Astrocyte of the cerebellum (primary cell): ENCODE data around the gene PDE4D.

Experiments
- DNase-seq: peaks from one replicate; pipeline ENCODE4 v3.0.0-alpha.2; 2011; ENCODE audit warnings: low read depth
- H3K4me3 ChIP-seq: 2 replicates; pipeline ENCODE4 v1.5.1; 2011; ENCODE audit warnings: mild to moderate bottlenecking, low read depth, low read length, moderate library complexity
- CTCF ChIP-seq: IDR thresholded peaks from 2 replicates; pipeline ENCODE4 v1.5.1; 2012; ENCODE audit warnings: low read length, low read depth, moderate library complexity, mild to moderate bottlenecking; ENCODE audit errors: missing control alignments
- in situ Hi-C: cut with HindIII; loops from 2 replicates; pipeline ENCODE4 v1.10.0; 2017; ENCODE audit warnings: low sequenced_read_pairs

The PDE4D gene

GRCh38 chr5:59368951-59369350 is 524.6 kb downstream of the PDE4D start:
- TF ChIP-seq CTCF = no peak
- no peak for DNase-seq
- H3K4me3 ChIP-seq = no peak overlapping the region
- in situ Hi-C loops = no loop called here

- no peak overlapping the region for H3K4me3 ChIP-seq
- TF ChIP-seq CTCF = peak; percentile 87
- in situ Hi-C loops = no loop called here
- peak; percentile 46 for DNase-seq
Observed at GRCh38 chr5:59367791-59368394, 525.6 kb downstream of the PDE4D start.

- TF ChIP-seq CTCF = no peak
- no peak for DNase-seq
- no peak overlapping the region for H3K4me3 ChIP-seq
- in situ Hi-C loops = no loop called here
Observed at GRCh38 chr5:59366784-59367183, 526.7 kb downstream of the PDE4D start.

- no peak for DNase-seq
- in situ Hi-C loops = no loop called here
- no peak for TF ChIP-seq CTCF
- no peak overlapping the region for H3K4me3 ChIP-seq
Observed at GRCh38 chr5:59362438-59362837, 531.1 kb downstream of the PDE4D start.

- DNase-seq = no peak
- in situ Hi-C loops = no loop called here
- no peak for TF ChIP-seq CTCF
- H3K4me3 ChIP-seq = no peak overlapping the region
Observed at GRCh38 chr5:59361454-59361853, 532.1 kb downstream of the PDE4D start.

GRCh38 chr5:59360130-59360555 is 533.4 kb downstream of the PDE4D start:
- no peak for TF ChIP-seq CTCF
- no peak overlapping the region for H3K4me3 ChIP-seq
- in situ Hi-C loops = no loop called here
- no peak for DNase-seq
